HG02852 (cell line): Measurements from ENCODE around the gene WNT7B.

Source experiments
- ATAC-seq: cut with Tn5 transposase; IDR thresholded peaks from one replicate; pipeline ENCODE4 v1.9.1; 2021; ENCODE audit warnings: mild to moderate bottlenecking, moderate library complexity; ENCODE audit not compliant: unreplicated experiment

The WNT7B gene

DNA sequence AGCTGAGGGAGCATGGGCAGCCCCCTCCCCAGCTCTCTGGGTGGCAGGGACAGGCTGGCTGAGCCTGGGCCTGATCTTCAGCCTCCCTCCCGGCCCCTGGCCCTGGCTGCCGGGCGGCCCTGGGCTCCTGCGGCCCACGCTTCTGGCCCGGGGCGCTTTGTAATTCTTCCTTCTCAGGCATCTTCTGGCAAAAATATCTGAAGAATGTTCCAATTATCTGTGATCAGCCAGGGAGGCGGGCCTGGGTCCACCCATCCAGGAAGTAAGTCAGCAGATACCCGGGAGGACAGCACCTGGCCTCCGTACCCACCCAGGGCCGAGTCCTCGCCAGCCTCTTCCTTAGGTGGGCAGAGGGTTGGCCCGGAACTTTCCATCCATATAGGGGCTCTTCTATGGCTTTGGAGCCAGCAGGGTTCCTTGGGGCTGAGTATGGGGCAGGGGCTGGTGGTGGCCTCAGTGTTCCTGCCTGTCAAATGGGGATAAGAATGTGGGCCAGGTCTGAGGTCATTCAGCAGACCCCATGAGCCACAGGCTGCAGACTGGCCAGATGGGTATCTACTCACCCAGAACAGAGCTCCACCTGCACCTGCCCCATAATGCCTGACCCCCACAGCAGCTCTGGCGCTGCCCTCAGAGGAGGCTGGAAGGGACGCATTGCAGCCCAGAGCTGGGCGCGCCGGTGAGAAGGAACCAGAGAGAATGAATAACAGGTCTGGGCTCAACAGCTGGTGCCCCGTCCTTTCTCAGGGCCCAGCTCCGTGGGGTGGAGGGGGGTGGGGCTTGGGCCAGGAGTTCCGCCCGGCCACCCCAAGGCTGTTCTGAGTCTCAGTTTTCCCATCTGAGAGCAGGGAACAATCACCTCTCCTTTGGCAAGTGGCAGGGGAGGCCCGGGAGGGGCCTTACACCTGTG, 16.2 kb downstream of the WNT7B start:
- no peak for ATAC-seq

DNA sequence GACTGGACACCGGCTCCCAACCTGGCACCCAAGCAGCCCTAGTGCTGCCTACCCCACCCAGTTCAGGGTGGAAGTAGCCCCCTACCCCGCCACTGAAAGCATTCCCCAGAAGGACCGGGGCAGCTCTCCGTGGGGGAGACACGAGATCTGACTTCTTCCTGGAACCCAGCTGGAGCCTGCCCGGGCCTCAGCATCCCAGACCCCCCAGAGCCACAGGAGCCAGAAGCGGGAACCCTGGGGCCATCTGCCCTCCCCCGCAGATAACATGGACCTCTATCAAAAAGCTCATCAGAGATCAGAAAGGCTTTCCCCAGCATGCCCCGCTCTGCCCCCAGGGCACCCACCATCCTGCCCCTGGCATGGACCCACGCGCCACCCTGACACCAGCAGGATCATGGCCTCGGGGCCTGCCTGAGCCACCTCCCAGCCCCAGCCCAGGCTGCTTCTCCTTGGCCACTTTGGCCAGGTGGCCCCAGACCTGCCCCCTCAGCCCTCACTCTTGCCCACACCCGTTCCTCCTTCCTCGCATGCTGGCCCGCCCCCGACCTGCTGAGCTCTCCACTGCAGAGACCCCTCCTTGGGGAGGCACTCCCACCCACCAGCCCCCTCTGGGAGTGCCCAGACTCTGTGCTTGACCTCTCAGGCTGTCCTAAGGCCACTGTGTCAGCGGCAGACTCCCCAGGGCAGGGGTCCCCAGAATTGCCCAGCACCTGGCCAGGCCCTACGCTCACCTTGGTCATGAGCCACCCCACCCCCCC, 17.1 kb downstream of the WNT7B start:
- ATAC-seq, result no peak

DNA sequence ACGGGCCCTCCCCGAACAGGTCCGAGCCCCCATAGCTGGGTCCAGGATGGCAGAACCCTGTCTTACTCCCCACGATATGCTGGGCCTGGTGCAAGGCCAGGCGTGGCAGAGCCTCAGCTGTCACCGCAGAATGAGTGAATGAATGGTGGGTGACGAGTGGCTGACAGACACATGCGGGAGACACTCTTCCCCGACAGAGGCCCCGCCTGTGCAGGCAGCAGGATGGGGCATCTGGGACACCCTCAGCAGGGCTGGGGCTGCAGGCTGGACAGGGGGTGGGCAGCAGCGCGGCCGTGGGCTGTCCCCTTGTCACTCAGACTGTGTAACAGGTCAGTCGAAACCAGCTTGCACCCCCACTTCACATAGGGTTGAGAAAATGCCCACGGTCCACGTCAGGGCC, 18.0 kb downstream of the WNT7B start:
- no peak for ATAC-seq

DNA sequence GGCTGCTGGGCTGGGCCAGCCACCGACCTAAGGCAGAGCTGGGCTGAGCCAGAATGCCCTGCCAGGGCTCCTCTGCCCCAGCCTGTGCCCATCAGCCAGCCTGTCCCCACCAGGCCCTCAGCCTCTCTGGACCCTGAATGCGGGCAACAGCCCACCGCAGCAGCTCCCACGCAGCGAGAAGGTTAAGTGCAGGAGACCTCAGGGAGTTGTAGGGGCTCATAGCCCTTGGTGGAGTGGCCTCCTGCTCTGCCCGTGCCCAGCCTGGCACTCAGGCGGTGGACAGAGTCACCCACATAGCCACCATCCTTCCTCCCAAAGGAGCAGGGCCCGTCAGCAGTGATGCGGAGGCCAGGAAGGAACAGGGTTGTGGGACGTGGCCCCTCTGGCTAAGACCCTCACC, 19.1 kb downstream of the WNT7B start:
- ATAC-seq, result no peak

DNA sequence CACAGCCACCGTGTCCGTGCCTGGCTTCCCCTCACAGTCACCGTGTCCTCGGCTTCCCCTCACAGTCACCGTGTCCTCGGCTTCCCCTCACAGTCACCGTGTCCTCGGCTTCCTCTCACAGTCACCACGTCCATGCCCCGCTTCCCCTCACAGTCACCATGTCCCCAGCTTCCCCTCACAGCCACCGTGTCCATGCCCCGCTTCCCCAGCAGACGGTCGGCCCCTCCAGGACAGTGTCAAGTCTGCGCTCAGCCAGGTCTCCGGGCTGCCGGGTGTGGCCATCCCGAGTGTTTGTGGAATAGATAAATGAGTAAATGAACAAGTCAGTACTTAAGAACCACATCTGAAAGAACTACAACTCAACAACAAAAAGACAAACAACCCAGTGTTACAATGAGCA, 23.8 kb downstream of the WNT7B start:
- ATAC-seq, result no peak

DNA sequence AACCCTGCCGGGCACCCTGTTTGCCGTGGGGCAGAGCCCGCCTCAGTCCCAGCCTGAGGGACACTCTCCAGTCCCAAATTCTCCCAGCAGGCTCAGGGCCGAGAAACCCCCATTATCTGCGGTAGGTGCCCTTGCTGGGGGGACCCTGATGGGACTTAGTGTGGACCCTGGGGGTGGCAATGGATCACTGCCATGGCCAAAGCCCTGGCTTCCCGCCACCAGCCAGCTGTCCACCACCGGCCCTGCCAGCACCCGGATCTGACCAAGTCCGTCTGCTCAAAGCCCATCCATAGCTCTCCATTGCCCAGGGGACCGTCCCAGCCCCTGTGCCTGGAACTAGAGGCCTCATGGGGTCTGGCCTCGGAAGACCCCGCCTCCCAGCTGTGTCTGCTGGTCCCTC, 24.4 kb downstream of the WNT7B start:
- no peak for ATAC-seq

DNA sequence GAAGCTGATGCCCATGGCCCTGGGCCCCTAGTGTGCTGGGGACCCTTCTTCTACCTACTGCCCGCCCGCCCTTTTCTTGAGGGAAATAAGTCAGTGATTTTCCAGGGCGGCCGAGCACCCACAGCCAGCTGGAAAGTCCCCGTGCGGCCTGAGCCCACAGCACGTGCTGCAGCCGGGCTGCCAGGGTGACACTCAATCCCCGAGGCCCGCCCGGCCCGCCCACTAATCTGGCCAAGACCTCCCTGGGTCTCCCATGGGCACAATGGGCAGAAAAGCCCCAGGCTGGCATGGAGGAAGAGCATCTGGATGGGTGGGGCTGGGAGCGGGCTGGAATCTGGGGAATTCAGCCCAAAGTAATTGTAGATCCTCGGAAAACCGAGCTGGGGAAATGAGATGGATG, 24.8 kb downstream of the WNT7B start:
- no peak for ATAC-seq

DNA sequence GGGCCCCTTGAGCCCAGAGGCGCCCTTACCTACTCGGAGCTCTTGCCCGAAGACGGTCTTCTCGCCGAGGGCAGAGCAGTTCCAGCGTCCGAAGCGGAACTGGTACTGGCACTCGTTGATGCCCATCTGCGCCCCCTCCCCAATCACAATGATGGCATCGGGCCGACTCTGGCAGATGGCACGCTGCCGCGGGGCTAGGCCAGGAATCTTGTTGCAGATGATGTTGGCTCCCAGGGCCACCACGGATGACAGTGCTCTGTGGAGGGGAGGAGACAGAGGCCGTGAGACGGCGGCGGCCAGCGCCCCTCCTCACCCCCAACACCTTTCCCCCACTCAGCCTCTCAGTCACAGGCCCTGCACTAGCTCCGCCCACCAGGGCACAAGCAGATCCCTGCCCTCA, 27.1 kb downstream of the WNT7B start:
- no peak for ATAC-seq

DNA sequence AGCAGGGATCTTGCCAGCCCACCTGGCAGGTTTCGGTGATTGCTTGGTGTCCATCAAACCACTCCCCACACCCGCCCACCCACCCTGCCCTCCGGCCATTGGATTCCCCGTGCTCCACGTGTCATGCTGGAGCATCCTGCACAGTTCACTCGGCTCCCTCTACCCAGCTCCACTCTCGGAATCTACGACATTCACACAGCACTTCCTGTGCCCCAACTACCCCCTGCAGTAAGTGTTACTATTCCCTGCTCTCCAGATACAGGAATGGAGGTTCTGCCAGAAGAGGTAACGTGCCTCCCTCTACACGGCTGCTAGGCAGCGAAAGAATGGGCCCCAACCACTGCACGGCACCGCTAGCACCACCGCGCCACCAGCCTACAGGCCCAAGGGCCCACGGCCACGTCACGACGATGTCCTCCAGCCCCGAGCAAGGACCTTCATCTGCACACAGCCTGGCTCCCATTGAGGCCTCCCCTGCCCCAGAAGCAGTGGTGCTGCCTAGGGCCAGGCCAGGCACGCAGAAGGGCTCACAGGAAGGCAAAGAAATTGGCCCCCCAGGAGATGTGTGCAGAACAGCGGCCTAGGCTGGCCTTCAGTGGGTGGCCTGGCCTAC, 27.6 kb downstream of the WNT7B start:
- ATAC-seq, result no peak

DNA sequence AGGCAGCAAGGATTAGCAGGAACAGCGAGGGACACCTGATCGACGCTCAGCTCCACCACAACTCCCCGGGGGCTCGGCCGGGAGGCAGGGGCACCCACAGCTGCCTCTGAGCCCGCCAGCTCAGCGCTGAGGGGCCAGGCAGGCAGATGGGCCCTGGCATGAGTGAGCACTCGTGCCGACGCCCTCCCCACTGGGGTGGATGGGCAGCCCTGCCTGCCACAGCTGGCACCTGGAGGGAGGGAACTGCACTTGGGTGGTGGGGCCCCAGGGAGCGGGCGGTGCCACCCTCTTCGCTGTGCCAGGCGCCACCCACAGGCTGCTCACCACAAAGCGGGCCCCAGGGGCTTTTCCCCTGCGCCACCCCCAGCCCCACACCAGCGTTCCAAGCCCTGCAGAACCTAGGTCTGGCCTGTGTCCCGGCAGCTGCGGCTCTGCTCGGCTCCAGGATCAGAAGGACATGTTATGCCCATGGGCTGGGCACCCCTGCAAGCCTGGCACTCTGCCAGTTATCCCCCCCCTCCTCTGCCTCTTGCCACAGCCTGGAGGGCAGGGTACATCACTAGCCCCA, 28.8 kb downstream of the WNT7B start:
- ATAC-seq, result no peak

DNA sequence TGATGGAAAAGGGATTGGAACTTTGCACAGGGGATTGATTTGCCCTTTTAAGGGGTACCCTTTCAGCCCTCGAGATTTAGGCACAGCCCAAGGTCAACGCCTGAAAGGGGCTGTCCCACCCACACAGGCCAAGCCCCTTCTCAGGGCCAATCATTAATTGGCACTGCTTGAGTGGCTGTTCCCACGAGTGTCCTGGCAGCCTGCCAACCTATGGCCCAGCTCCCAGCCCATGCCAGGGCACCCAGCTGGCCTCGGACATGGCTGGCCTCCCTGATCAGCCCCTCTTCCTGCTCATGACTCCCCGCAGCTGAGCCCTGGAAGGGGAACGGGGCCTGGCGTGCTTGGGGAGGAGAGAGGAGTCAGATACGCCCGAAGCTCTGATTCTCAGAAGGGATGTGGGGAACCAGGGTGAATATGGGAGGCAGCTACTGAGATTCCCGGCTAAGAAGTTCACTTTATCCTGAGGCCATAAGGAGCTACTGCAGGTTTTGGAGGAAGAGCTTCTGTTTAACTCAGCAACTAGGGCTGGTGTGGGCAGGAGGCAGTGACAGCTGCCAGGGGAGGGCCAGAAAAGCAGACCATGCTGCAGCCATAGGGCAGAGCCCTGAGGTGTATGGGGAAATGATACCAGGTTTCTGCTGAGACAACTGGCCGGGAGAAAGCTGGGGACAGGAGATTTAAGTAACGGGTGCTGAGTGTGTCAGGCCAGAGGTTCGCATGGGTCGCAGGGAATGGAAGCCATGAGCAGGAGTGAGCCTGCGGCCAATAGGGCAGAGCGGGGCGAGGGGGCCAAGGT, 30.0 kb downstream of the WNT7B start:
- no peak for ATAC-seq

DNA sequence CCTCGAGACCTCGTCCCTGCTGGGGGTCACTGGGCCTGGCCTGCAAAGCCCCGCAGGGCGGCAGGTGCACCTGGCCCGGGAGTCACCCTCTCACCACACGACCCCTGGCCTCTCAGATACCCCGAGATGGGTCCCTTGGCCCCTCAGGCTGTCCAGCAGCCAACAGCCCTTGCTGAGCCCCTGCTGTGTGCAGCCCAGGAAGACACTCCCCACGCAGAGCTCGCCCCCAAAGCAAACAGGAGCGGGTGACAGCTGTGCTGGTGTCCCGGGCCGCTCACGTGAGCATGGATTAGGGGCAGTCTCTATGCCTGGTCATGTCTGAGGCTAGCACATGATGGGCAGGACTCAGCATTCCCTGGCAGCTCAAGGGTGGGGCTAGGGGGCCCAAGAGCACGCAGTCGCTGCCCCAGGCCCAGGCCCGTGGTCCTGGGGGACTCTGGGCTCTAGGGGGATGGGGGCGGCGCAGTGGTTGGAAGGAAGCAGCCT, 31.3 kb downstream of the WNT7B start:
- no peak for ATAC-seq

DNA sequence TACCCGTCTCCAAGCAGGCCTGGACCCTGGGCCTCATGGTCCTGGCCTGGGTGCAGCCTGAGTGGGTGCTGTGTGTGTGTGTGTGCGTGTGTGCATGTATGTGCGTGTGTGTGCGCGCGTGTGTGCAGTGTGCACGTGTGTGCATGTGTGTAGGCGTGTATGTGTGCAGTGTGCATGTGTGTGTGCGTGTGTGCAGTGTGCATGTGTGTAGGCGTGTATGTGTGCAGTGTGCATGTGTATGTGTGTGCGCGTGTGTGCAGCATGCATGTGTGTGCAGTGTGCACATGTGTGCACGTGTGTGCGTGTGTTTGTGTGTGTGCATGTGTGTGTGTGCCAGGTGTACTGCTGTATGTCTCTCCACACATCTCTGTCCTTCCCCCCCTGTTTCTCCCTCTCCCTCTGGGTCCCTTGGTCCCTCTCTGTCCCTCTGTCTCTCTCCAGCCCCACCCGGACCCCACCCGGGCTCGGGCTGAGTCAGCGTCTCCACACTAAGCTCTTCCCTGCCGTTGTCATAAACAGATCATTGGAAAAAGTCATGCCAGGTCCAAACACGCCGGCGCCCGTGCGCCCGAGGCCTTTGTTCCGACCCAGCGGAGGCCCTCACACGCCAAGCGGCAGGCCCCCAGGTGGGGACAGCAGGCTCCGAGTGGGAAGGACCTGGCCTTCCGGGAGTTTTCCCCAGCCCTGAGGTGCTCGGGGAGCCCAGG, 34.0 kb downstream of the WNT7B start:
- no peak for ATAC-seq

DNA sequence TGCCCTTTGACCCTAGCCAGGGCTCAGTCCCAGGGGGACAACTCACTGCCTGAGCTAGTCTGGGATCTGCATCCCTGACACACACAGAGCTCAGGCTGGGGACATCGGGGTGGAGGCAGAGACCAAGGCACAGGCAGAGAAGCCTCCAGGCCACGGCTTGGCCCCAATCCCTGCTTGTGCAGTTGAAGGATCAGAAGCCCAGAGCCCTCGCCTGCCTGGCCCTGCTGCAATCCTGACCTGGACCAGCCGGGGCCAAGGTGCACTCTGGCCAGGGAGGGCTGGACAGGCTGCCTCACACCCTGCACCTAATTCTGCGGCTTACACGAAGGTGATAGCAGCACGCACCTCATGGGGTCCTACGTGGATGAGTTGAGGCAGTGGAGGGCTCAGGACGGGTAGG, 34.6 kb downstream of the WNT7B start:
- ATAC-seq, result no peak

DNA sequence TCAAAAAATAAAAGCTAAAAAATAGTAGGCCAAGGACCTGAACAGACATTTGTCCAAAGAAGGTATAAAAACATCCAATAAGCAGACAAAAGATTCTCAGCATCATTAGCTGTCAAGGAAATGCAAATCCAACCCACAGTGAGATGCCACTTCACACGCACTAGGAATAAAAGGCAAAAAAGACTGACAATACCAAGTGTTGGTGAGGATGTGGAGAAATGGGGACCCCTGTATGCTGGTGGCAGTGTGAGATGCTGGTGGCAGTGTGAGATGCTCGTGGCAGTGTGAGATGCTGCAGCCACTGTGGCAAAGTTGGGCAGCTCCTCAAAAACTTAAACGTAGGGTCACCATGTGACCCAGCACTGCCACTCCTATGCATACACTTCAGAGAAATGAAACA, 38.0 kb downstream of the WNT7B start:
- ATAC-seq, result no peak

DNA sequence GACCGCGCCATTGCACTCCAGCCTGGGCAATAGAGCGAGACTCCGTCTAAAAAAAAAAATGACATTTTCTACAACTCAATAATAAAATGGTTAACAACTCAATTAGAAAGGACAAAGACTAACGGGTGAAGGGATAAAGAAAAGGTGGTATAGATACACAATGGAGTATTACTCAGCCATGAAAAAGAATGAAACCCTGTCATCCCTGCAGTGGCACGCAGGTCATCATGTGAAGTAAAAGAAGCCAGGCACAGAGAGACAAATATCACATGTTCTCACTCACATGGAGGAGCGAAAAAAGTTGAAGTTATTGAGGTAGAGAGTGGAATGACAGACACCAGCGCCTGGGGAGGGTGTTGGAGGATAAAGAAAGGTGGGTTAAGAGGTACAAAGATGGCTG, 39.0 kb downstream of the WNT7B start:
- no peak for ATAC-seq

DNA sequence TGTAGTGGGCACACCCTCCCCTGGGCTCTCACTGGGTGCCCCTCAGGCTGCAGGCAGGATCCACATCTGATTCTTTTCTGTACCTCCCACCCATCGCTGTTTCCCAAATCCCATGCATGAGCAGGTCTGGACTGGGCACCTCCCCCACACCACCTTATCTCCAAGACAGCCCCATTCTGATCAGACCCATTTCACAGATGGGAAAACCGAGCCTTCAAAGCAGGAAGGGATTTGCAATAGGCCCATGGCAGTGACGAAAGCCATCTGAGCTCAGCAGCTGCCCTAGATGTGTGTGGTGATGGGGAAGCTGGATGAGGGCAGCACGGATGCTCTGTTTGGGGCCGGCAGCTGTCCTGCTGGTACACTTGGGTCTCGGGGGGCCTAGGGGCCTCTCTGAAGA, 41.4 kb downstream of the WNT7B start:
- no peak for ATAC-seq

DNA sequence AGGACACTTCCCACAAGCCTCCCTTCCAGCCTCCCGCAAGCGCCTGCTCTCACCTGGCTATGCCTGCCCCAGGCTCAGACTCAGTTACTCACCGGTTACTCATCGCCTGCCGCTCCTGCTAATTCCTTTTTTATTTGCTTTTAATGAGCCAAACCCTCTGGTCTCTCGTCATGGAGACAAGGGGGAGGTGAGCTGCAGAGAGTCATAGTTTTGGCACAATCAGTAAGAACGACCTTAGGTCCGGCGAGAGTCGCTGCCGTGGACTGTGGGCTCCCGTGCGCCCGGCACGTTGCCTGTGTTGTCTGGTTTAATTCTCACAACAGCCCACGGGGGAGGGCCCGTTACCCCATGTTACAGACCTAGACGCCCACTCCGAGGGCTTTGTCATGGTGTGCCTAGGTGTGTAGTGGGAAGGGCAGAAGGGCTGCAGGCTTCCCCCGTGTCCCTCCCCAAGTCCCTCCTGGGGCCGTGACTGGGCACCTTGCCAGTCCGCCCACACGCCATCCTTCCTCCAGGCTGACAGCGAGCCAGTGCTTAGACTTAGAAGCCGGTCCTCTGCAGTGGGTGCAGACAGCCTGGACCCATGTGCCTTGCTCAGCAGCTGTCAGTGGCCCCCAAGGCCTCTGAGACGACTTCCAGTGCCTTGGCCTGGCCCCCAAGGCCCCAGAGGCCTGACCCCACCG, 42.2 kb downstream of the WNT7B start:
- no peak for ATAC-seq

DNA sequence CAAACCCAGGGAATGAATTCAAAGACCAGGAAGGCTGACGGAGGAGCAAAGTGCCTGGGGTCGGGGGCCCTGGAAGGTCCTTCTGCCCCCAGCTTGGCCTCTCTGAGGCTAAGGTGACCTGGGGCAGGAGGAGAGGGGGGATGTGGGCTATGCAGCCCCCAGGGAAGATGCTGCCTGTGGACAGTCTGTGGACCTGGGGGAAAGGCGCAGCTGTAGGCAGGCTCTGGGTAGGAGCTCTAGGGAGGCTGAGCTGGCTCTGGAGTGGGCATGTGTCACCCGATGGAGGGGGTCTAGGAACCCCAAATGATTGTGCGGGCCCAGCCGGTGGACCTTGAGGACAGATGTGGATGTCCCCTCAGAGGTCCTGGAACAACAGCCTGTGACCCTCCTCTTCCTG, 42.8 kb downstream of the WNT7B start:
- ATAC-seq, result no peak
